Measurements from ENCODE around the gene LAMB4. TPM values are rescaled to one million over a fixed set of nuclear protein-coding genes. Genes with fewer than 3 reads are reported as not detected.

Gene LAMB4
- total RNA-seq, 1 donor from 2014 or later: not detected

DNA sequence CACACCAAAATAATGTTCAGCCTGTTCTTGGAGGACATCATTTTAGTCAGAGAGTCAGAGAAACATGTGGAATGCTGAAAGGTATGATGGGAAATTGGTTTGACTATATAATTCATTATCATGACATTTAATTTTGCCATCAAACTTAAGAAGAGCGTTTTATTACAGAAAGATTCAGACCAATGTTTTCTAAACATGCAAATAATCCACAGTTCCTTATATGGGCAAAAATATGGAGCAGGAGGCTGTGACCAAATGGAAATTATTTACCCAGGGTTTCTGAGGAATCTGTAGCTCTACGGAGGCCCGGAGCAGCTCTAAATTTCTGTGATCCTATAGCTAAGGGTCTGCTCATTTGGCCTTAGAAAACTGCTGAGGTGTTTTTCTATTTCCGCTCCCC, 33.2 kb downstream of the LAMB4 start:
- DNase-seq (ENCODE audit: low spot score in 2 of 2): no peak
- Histone ChIP-seq H3K4me3 (no peak overlapping the region), H3K4me1 (peaks cover 0 to 8% of the 10 kb centered on the region in 2 donors), H3K36me3 (no peaks in the 10 kb centered on the region), H3K9me3 (no peaks in the 10 kb centered on the region), H3K27ac (no peak overlapping the region), H3K27me3 (no peaks in the 10 kb centered on the region)
- TF ChIP-seq, protein P1, sequence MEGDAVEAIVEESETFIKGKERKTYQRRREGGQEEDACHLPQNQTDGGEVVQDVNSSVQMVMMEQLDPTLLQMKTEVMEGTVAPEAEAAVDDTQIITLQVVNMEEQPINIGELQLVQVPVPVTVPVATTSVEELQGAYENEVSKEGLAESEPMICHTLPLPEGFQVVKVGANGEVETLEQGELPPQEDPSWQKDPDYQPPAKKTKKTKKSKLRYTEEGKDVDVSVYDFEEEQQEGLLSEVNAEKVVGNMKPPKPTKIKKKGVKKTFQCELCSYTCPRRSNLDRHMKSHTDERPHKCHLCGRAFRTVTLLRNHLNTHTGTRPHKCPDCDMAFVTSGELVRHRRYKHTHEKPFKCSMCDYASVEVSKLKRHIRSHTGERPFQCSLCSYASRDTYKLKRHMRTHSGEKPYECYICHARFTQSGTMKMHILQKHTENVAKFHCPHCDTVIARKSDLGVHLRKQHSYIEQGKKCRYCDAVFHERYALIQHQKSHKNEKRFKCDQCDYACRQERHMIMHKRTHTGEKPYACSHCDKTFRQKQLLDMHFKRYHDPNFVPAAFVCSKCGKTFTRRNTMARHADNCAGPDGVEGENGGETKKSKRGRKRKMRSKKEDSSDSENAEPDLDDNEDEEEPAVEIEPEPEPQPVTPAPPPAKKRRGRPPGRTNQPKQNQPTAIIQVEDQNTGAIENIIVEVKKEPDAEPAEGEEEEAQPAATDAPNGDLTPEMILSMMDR (IDR thresholded peaks at IDR 0.05): no peak
- intact Hi-C loops (cut with DNase I): loop anchor here (5.0 to 10.0 kb wide), 2 partner anchors 95 to 152 kb away; partner anchors contain the start of gene LAMB1

DNA sequence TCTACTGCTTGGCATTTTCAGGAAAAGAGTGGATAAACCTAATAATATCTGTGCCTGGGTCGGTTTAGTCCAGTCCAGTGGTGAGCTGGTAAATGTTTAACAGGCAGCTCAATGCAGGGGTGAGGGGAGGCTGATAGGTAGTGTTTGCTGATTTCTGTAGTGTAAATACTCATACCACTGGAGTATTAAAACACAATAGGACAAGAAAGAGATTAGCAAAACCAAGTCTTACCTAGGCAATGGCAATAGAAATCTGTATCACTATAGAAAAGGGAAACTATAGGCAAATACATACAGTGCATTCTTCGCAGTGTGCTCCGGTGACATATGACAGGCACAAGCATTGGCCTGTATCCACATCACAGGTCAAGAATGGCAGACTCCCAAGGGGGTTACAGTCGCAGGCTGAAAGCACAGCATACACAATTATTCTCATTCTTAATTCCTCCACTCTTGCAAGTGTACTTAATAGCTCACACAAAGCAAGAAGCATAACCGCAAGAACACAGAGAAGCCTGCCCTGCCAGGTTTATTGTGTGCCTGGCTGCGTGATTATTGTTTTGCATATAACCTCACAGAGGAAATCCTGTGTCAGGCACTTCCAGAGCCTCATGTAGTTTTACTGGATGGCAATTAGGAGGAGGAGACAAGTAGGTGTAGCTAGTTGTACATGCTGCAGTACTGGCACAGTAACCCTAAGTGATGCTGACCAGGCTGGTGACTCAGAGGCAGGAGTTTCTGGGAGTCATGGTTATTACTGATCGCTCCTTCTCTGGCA, 35.0 kb downstream of the LAMB4 start:
- Histone ChIP-seq H3K36me3 (no peaks in the 10 kb centered on the region), H3K4me3 (no peak overlapping the region), H3K27me3 (no peaks in the 10 kb centered on the region), H3K4me1 (peaks cover 0 to 8% of the 10 kb centered on the region in 2 donors), H3K9me3 (no peaks in the 10 kb centered on the region), H3K27ac (no peak overlapping the region)
- TF ChIP-seq, protein P1 (IDR thresholded peaks at IDR 0.05): no peak
- DNase-seq (ENCODE audit: low spot score in 2 of 2): peak; percentile 34 to 78
- intact Hi-C loops (cut with DNase I): loop anchor here (5.0 to 10.0 kb wide), 2 partner anchors 93 to 150 kb away; partner anchors contain the start of gene LAMB1

DNA sequence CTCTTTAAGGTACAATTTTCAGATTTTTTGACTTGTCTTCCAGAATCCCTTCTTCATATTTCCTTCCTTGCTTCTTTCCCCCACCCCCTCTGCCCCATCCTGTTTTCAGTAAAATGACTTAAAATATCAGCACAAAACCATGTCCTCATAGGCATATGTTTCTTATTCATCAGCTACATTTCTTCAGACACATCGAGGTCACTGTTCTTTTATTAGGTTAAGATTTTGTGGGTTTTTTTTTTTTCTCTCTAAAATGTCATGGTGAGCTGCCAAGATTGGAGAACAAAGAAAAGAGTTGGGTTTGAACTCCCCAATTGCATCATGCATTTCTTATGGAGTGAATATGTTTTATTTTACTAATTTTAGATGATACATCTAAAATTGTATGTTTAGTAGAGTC, 35.8 kb downstream of the LAMB4 start:
- no peak overlapping the region for H3K4me3 ChIP-seq
- H3K27me3 ChIP-seq: no peaks in the 10 kb centered on the region
- H3K27ac ChIP-seq: no peak overlapping the region
- intact Hi-C loops (cut with DNase I): loop anchor here (10.0 kb wide), 1 partner anchor 150 kb away; no protein-coding TSS in a partner anchor
- no peak for DNase-seq (ENCODE audit: low spot score in 2 of 2)
- TF ChIP-seq, protein P1 (IDR thresholded peaks at IDR 0.05): no peak
- H3K36me3 ChIP-seq: no peaks in the 10 kb centered on the region
- H3K9me3 ChIP-seq: no peaks in the 10 kb centered on the region
- H3K4me1 ChIP-seq: peaks cover 0 to 8% of the 10 kb centered on the region in 2 donors

DNA sequence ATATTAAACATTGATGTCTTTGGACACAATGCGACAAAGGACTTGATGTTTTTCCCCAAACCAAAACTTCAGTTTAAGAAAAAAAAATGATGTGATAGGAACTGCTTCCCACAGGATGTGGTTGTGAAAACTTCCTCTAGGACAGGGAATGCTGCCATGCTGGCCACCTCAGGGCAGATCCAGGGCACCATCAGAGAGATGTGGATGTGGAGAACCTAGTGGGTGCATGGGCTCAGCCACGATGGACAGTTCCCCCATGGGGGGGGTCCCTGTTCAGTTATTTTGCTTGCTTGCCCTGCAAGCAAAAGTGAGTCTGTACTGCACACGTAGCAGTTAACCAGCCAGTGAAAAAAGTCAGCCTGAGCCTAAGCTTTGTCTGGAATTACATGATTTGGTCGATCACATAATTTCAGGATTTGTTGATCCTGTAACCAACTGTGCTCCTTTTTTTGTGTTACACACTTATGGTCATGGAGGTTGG, 36.3 kb downstream of the LAMB4 start:
- H3K27me3 ChIP-seq: no peaks in the 10 kb centered on the region
- intact Hi-C loops (cut with DNase I): loop anchor here (10.0 kb wide), 1 partner anchor 149 kb away; no protein-coding TSS in a partner anchor
- H3K4me1 ChIP-seq: peaks cover 0 to 8% of the 10 kb centered on the region in 2 donors
- no peak overlapping the region for H3K27ac ChIP-seq
- H3K9me3 ChIP-seq: no peaks in the 10 kb centered on the region
- H3K4me3 ChIP-seq: no peak overlapping the region
- DNase-seq (ENCODE audit: low spot score in 2 of 2): no peak
- TF ChIP-seq, protein P1 (IDR thresholded peaks at IDR 0.05): no peak
- no peaks in the 10 kb centered on the region for H3K36me3 ChIP-seq

DNA sequence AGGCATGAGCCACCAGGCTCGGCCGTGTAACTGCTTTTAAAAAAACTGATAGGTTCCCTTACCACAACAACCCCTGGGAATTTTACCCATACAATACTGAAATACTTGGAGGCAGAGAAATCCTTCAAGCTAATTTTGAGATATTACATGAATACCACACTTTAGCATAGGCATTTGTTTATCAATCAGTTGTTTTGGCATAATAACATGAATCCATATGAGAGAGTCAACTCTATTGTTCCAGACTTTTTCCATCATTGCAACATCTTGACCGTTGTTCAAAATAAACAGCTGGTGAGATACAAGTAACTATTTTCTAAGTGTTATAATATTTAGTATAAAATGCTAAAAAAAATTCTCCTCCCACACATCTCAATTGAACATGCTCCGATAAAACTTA, 36.8 kb downstream of the LAMB4 start:
- intact Hi-C loops (cut with DNase I): loop anchor here (10.0 kb wide), 1 partner anchor 149 kb away; no protein-coding TSS in a partner anchor
- DNase-seq (ENCODE audit: low spot score in 2 of 2): no peak
- H3K27ac ChIP-seq: no peak overlapping the region
- no peaks in the 10 kb centered on the region for H3K9me3 ChIP-seq
- TF ChIP-seq, protein P1 (IDR thresholded peaks at IDR 0.05): no peak
- peaks cover 0 to 8% of the 10 kb centered on the region in 2 donors for H3K4me1 ChIP-seq
- no peak overlapping the region for H3K4me3 ChIP-seq
- H3K27me3 ChIP-seq: no peaks in the 10 kb centered on the region
- no peaks in the 10 kb centered on the region for H3K36me3 ChIP-seq
